HG02571 (cell line): ENCODE measurements around the gene LCN15.
A peak's percentile ranks its signal among the peaks of the same experiment; 100 is the strongest.
"Not testable (repeated sequence)": the region's sequence is repeated elsewhere in the genome, so short reads cannot be mapped to it uniquely, and the experiment has no call there.

Source experiments
- ATAC-seq: cut with Tn5 transposase; IDR thresholded peaks from one replicate; pipeline ENCODE4 v1.9.1; 2021; ENCODE audit warnings: mild to moderate bottlenecking, moderate library complexity; ENCODE audit not compliant: unreplicated experiment

Gene LCN15

GRCh38 chr9:136794281-136794999 is 30.1 kb upstream of the LCN15 start:
- no peak for ATAC-seq

- ATAC-seq: no peak
Observed at GRCh38 chr9:136793086-136793946, 29.0 kb upstream of the LCN15 start.

GRCh38 chr9:136792321-136793085 is 28.2 kb upstream of the LCN15 start:
- no peak for ATAC-seq

DNA sequence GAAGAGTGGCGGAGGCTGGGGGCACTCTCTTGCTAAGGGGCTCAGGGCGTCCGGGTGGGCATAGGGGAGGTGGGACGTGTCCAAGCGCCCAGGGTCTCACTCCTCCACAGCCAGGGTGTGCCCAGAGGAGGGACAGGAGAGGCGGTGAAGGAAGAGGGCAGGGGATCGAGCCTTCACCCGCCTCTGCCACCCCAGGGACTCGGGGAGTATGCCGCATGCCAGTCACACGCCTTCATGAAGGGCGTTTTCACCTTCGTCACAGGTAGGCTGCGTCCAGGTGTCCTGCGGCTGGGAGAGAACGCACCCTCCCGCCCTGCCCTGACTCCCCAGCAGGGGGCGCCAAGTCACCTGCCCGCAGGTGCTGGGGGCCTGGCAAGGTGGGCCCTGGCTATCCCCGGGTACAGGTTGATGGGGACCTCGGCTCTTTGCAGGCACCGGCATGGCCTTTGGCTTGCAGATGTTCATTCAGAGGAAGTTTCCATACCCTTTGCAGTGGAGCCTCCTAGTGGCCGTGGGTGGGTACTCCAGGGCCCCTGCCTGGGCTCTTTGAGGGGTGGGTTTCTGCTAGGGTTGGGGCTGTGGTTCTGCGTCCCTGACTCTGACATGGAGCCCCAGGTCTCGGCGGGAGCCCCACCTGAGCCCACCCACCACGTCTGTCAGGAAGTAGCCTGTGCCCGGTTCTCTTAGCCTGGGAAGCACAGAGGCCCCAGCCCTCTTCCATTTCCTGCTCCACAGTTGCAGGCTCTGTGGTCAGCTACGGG is 27.4 kb upstream of the LCN15 start:
- ATAC-seq: no peak

DNA sequence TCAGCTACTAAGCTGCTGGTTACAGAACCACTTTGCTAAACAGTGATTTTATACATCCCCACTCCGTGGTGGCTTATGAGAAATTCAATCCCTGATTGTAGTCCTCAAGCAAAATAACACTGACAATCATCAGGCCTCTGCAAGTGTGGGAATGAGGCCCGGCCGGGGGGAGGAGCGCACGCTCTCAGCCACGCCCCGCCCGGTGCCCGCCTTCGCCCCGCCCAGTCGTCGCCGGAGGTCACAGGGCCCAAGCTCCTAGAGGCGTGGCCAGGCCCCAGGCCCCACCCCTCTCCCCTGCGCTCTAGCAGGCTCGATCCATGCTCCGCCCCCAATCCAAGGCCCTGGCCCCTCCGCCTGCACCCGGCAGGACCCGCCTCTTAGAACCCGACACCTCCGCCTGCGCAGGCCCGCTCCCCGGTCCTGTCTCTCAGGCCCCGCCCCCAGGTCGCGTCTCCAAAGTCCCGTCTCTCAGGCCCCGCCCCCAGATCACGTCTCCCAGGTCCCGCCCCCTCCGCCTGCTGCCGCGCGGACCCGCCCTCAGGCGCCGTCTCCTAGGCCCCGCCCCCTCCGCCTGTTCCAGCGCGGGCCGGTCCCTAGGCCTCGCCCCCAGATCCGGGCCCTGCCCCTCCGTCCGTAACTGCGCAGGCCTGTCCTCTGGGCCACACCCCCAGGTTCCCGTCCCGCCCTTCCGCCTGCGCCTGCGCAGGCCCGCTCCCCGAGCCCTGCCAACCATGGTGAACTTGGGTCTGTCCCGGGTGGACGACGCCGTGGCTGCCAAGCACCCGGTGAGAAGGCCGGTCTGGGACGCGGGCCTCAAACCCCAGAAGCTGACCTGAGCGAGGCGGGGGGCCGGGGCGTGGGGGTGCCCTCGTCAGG is 26.6 kb upstream of the LCN15 start, which contains the start of gene TMEM141:
TSS of gene TMEM141 (plus strand) at position 705 of the 876 bp plus-strand sequence. CDS start at position 732, 27 bp downstream.
- peak; percentile 84 for ATAC-seq

- no peak for ATAC-seq
Observed at GRCh38 chr9:136789523-136789937, 25.2 kb upstream of the LCN15 start.

DNA sequence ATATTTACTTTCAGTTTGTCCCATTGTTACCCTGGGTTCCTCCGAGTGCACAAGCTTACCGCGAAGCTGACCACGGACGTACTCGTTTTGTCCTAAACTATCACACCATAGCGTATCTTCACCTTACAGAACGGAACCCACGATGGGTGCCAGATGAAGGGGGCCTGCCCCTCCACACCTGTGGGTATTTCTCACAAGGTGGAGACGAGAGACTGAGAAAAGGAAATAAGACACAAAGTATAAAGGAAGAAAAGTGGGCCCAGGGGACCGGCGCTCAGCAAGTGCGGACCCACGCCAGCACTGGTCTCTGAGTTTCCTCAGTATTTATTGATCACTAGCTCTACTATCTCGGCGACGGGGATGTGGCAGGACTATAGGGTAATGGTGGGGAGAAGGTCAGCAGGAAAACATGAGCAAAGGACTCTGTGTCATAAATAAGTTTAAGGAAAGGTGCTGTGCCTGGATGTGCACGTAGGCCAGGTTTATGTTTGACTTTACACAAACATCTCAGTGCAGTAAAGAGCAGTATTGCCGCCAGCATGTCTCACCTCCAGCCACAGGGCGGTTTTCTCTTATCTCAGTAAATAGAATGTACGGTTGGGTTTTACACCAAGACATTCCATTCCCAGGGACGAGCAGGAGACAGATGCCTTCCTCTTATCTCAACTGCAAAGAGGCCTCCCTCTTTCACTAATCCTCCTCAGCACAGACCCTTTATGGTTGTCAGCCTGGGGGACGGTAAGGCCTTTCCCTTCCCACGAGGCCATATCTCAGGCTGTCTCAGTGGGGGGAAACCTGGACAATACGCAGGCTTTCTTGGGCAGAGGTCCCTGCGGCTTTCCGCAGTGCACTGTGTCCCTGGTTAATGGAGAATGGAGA is 24.6 kb upstream of the LCN15 start:
- not testable (repeated sequence) for ATAC-seq

- no peak for ATAC-seq
Observed at GRCh38 chr9:136787690-136788400, 23.5 kb upstream of the LCN15 start.

DNA sequence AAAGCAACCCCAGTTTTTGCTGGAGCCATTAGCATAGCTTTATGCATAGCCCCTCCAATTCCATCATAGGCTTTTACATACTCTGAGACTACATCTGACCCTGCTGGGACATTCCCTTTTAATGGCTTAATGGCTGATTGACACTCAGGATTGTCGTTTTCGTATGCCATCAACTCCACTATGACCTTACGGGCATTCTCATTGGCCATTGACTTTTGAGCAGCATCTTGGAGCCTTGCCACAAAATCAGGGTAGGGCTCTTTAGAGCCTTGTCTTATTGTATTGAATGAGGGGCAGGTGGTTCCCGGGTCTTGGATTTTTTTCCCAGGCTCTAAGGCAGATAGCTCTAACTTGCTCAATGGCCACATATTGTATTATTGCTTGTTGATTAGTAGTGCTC is 22.7 kb upstream of the LCN15 start:
- ATAC-seq: not testable (repeated sequence)

DNA sequence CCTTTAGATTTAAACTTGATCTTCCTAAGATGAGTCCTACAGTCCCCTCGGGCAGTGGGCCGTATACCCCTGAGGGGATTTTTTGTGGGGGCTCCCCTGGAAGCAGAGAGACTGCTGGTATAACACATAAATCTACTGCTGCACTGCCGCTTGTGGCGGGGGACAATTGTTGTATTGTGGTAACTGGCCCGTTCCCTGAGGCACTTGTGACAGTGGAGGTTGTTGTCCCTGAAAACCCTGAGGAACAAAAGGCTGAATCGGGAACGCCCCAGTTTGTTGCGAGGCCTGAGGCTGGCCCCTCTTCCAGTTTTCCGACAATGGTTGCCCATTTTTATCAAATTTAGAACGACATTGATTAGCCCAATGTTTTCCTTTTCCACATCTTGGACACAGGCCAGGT is 22.1 kb upstream of the LCN15 start:
- no peak for ATAC-seq

DNA sequence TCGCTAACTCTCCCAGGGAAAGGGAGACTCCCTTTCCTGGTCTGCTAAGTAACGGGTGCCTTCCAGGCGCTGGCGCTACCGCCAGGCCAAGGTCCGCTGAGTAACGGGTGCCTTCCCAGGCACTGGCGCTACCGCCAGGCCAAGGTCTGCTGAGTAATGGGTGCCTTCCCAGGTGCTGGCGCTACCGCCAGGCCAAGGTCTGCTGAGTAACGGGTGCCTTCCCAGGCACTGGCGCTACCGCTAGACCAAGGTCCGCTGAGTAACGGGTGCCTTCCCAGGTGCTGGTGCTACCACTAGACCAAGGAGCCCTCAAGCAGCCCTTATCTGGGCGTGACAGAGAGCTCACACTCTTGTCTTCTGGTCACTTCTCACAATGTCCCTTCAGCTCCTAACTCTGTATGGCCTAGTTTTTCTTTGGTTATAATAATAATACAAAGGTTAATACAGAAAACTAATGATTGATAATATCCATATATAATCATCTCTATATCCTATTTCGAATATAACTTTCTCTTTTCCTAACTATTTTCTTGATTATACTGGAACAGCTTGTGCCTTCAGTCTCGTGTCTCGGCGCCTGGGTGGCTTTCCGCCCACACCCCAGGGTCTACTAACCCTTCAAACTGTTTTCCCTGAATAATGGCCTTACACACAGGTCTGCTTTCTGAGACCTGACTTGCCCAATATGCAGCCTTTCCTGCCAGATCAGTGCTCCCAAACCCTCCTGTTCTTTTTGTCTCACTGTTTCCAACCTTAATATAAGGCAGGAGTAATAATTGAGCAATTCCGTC is 21.4 kb upstream of the LCN15 start:
- ATAC-seq: not testable (repeated sequence)

DNA sequence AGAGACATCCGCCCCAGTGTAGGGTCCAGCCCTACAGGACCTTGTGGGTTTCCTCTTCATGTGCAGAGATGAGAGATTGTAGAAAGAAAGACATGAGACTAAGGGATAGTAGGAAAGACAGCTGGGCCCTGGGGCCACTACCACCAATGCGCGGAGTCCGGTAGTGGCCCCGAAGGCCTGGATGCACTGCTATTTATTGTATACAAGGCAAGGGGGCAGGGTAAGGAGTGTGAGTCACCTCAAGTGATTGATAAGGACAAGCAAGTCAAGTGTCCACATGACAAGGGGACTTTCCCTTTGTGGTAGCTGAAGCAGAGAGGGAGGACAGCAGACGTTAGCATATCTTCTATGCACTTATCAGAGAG is 20.7 kb upstream of the LCN15 start:
- ATAC-seq: no peak

DNA sequence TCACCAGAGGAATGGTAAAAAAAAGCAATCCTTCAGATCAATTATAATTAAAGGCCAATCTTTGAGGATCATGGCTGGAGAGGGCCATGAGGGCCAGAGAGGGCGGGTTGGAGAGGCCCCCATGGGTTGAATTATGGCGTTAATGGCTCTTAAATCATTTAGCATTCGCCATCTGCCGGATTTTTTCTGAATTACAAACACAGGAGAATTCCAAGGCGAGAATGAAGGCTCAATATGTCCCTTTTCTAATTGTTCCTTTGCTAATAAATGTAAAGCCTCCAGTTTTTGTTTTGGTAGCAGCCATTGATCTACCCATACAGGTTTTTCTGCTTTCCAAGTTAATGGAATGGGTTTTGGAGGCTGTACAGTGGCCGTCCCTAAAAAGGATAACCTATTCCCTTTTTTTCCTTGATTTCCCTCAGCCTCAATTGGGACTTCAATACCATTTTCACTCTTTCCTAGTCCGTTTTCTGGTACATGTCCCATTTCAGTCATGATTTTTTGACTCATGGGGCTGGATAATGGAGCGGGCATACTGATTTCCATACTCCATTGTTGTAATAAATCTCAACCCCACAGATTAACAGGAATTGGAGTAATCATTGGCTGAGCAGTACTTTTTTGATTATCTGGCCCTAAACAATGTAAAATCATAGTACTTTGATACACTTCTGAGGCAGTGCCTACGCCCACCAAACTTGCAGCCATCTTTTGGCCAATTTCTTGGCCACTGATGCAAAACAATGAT is 20.1 kb upstream of the LCN15 start:
- ATAC-seq: no peak

DNA sequence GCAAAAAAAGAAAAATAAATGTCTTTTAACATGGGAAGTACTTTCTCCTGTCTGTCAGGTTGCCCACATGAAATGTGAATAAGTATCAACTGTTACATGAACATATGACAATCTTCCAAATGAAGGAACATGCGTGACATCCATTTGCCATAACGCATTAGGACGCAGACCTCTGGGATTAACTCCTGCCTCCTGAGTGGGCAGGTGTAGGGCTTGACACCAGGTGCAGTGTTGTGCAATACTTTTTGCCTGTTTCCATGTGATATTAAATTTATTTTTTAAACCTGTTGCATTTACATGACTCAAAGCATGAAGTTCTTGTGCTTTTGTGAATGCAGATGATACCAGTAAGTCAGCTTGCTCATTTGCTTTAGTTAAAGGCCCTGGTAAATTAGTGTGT is 18.1 kb upstream of the LCN15 start:
- ATAC-seq: no peak

- ATAC-seq: no peak
Observed at GRCh38 chr9:136779808-136780207, 15.5 kb upstream of the LCN15 start.

- no peak for ATAC-seq
Observed at GRCh38 chr9:136777359-136777758, 13.0 kb upstream of the LCN15 start.

GRCh38 chr9:136776947-136777346 is 12.6 kb upstream of the LCN15 start:
- no peak for ATAC-seq
